Testis (tissue), 2 donors: Measurements from ENCODE around the gene CLIP2.

Source experiments
- POLR2A ChIP-seq: fragments of 450-650 bp; IDR thresholded peaks from one replicate; pipeline ENCODE4 v1.6.1; 2017; ENCODE audit warnings: antibody characterized with exemption, mild to moderate bottlenecking, moderate library complexity
- TF ChIP-seq, protein P1 (sequence below), 3 experiments: fragments of 450-650 bp in 2 of 3; fragments of 200-600 bp in 1 of 3; sonication (generic) in 1 of 3; IDR thresholded peaks; one replicate each; pipeline ENCODE4 v1.5.1; 2016 to 2019; ENCODE audit warnings: antibody characterized with exemption in 3 of 3, mild to moderate bottlenecking in 2 of 3, moderate library complexity in 1 of 3

DNA sequence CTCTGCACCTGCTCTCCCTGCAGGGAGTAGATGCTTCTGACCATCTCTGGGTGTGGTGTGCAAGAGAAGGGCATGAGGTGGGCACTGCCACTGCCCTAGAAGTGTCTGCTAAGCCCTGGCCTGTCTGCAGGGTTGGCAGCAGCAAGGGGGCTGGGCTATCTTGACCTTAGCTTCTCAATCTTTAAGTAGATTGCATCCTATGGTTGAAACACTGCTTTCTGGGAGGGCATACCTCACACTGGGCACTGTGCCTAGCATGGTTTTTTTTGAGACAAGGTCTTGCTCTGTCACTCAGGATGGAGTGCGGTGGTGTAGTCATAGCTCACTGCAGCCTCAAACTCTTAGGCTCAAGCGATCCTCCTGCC is 54.9 kb downstream of the CLIP2 start:
- TF ChIP-seq, protein P1, sequence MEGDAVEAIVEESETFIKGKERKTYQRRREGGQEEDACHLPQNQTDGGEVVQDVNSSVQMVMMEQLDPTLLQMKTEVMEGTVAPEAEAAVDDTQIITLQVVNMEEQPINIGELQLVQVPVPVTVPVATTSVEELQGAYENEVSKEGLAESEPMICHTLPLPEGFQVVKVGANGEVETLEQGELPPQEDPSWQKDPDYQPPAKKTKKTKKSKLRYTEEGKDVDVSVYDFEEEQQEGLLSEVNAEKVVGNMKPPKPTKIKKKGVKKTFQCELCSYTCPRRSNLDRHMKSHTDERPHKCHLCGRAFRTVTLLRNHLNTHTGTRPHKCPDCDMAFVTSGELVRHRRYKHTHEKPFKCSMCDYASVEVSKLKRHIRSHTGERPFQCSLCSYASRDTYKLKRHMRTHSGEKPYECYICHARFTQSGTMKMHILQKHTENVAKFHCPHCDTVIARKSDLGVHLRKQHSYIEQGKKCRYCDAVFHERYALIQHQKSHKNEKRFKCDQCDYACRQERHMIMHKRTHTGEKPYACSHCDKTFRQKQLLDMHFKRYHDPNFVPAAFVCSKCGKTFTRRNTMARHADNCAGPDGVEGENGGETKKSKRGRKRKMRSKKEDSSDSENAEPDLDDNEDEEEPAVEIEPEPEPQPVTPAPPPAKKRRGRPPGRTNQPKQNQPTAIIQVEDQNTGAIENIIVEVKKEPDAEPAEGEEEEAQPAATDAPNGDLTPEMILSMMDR (IDR thresholded peaks at IDR 0.05): no peak
- no peak for TF ChIP-seq POLR2A
